NCI-H1930 (cell line): ENCODE data around the gene GPR25.

Source experiments
- DNase-seq, 2 experiments: peaks; one replicate each; lab custom pipeline; 2025; lab: John Stamatoyannopoulos, UW

The GPR25 gene

DNA sequence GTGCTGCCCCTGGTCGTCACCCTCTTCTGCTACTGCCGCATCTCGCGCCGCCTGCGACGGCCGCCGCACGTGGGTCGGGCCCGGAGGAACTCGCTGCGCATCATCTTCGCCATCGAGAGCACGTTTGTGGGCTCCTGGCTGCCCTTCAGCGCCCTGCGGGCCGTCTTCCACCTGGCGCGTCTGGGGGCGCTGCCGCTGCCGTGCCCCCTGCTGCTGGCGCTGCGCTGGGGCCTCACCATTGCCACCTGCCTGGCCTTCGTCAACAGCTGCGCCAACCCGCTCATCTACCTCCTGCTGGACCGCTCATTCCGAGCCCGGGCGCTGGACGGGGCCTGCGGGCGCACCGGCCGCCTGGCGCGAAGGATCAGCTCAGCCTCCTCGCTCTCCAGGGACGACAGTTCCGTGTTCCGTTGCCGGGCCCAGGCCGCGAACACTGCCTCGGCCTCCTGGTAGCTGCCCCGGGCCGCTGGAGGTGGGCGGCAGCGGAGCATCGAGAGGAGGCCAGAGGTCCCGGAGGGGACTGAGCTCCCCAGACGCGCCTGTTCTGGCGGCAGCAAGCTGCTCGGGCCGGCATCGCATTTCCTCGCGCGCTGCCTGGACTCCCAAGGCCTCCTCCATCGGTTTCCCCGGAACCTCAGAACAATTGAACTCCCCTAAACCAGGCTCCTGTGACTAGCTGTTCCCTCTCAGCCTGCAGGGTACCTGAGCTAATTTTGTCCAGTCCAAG is 1.1 kb downstream of the GPR25 start:
- no peak for DNase-seq

DNA sequence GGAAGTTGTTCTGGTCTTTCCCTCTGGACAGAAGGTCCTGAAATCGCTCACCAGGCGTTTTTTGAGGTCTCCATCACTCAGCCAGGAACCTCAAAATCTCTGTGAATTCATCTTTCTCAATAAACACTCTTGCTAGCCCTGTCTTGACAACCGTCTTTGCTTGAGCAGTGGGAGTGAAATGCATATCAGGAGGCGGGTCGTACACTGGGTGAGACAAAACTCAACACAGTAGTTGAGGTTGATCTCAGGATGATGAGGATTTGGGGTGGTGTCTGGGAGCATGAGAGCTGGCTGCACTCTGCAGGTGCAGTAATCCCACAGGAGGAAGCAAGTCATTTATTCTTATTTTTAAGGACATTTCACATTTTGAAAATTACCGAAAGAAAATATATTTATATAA is 1.9 kb downstream of the GPR25 start:
- DNase-seq = no peak

DNA sequence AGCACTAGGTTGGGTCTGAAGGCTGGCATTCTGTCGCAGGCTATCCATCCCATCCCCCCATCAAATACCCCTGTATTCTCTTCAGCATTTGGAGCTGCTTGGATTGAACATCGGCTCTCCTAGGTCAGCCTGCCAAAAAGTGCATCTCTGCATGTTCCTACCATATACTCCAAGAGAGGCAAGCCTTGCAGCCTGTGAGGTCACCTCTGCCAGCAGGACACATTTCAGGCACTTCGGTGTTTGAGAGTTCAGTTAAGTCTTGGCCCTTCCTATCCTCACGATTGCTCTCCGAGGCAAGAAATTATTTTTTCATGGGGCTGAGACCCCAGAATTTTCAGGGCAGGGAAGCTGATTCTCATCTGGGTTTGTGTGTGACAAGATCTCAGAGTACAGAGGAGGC is 2.6 kb downstream of the GPR25 start:
- DNase-seq = no peak

DNA sequence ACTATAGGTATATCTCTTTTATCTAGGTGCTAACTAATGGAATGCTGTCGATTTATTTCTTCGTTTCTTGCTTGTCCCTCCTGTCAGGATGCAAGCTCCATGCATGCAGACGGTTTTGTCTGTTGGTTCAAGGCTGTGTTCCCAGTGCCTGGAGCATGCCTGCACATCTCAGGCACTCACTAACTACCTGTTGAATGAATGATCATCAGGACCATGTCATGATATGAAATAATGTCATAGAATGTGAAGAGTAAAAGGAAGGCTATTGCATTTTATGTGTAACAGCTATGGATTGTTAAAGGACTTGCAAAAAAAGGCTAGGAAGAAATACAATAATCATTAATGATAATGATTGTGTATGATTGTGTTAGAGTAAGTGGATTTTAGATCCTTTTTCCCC is 4.2 kb downstream of the GPR25 start:
- DNase-seq = no peak

DNA sequence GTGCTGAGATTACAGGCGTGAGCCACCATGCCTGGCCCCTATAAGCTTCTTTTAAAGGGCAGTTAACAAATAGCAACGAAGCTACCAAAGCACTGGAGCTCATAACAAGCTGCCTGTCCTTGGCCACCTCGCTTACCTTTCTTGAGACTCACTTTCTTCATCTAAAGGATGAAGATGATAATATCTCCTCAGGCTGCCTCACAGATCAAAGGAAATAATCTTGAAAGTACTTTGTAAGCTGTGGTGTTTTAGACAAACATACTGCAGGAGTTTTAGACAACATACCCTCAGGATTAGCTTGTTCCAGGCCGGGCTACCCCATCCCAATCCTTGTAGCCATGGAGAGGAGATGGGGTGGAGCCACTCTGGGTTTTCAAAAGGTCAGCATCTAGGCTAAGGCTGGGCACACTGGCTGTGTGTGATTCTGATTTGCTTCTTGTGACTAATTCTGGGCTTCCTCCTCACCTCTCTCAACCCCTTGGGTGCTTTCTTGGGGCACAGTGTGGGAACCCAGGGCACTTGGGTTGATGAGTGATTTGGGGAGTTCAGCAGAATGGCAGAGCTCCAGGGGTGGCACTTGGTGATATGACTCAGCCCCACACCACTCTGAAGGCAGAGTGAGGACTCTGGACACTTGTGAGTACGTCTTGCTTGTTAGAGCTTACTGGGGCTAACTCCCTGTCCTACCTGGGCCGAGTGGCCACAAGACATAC is 5.2 kb downstream of the GPR25 start:
- no peak for DNase-seq

DNA sequence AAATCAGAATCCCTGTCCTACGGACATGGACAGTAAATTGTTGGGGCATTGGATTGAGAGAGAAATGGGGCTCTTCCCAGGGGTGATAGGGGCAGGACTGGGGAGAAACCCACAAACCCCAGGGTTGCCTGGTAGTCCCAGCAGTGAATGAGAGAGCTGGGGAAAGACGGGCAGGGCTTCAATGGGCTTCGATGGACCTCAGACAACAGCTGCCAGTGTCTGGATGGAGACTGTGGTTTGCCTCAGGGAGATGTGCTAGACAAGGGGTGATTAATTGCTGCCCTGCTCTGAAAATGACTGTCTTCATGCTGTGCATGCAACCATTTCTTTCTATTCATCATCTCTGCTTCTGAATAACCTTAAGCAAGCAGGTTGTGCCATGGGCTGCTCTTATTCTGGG is 7.4 kb downstream of the GPR25 start:
- no peak for DNase-seq

DNA sequence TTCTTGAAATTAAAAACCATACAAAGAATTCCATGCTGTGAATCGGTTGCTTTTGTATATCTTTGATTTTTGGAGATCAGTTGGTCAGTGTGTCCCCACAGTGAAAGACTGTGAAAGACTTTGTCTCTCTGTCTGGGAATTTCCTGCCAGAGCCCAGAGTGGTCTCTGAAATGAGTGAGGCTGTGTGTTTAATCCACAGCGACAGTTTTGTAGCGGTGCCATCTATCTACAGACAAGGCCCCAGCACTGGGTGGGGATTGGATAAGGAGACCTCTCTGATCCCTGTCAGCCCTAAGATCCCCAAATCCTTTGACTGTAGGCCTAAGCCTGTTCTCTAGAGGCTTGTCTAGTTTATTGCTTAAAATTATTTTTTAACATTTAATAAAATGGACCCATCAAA is 10.3 kb downstream of the GPR25 start:
- DNase-seq = no peak

DNA sequence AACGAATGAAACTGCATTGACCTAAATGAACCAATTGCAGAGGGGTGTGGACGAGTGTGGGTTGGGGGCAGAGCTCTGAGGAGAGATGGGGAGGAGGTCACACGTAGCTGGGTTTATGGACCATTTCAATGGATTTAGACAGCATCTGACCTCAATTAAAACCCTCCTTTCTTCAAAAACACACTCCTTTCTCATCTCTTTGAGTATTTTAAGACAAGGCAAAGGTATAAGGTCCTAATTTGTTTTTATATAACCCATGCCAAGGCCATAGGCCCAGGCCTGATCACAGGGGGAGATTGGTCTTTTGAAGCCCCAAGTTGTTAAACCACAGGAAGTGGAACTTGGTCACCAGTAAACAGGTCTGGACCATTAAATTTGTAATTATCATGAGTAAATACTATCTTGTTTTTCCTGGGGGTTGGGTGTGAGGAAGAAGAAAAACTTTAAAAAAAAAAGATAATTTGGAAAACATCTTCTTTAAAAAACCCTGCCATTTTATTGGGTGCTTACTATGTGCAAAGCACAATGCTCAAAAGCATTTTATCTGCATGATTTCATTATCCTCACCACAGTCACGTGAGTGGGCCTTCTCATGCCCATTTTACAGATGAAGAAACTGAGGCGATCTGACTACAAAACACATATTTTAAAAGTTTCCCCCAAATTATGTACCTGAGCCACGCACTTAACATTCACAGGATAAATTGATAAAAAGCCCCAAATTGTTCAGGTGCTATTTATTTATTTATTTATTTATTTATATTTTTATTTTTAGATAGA is 13.0 kb downstream of the GPR25 start:
- no peak for DNase-seq

DNA sequence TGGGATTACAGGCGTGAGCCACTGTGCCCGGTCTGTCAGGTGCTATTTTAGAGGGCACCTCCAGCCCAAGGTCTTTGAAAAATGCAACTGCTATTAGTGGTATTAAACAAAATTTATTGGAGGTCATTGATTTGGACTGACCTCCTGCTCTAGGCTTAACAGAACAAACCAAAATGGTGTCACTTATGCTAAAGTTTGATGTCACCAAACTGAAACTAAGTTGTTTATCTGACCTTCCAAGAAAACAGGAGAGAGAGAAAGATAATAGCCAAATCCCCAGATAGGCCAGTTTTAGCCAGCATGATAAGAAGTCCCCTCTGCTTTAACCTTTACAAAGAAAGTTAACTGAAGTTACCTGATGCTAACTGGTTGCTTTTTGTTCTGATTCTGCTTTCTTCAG is 13.8 kb downstream of the GPR25 start:
- DNase-seq = no peak

DNA sequence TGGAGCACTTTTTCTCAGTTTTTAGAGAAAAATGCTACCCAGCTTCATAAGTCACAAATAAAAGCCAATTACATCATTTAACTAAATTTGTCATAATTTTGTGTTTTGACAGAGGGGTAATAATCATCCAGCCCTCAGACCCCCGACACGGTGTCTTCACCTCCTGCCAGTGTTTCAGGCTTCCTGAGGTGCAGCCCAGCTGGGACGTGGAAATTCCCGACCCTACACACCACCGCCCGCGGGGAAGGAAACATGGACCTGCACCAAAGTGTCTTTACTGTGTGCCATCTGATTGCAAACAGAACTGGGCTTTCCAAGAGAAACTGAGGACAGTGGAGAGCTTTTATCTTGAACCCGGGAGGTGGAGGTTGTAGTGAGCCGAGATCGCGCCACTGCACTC is 14.3 kb downstream of the GPR25 start:
- DNase-seq = no peak

DNA sequence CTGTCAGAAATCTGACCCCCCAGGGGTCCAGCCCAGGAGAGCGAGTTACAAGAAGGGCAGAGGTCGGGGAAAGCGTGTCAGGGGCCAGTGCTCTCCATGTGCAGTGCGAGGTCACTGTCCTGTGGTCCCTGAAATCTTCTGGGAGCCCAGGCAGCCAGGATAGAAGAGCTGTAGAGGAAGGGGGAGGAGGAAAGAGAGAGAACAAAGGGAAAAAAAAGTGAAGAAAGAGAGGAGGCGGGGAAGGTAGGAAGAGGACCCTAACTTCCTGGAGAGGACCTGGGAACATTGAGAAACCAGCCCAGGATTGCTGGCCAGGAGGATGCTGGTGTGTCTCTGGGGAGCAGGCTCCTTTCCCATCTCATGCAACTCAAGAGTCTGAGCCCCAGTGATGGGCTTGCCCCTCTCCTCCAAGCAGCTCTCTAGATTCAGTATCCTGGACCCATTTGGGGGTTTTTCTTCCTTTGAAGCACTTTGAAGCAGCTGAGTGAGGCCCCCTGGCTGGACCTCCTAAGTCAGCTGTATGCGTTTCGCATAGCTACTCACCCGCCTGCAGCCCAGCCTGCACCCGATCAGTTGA is 15.1 kb downstream of the GPR25 start:
- no peak for DNase-seq

DNA sequence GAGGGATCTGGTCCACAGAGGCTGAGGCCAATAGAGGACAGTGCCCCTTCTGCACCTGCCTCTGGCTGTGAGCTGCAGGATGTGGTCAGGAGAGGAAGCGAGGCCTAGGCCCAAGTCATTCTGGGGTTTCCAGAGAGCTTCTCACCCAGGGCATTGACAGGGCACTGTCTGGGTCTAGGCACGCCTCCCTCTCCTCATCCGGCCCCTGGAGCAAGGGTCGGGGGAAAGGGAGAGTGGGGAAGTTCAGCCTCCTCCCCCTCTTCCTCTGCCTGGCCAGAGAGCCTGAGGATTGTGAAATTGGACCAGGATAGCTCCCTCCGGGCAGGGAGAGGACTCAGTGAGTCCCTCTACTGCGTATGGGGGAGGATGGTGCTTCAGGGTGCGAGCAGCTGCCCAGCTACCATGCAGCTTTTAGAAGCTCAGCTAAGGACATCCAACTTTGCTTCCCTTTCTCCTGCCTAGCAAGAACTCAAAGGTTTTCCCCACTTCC is 15.6 kb downstream of the GPR25 start:
- no peak for DNase-seq

DNA sequence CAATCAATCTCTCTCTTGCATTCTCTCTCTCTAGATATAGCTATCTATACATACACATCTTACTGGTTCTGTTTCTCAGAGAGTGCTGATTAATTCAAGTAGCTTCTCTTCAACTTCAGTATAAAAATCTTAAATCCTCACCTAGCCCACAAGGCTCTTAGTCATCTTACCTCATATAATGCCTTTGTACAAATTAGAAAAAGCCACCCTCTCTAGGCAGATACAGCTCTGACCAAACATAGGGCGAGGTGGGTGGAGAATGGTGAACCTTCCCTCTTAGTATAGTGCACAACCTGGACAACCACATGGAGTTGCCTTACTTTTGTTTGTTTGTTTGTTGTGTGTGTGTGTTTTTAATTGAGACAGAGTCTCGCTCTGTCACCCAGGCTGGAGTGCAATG is 16.8 kb downstream of the GPR25 start:
- no peak for DNase-seq

DNA sequence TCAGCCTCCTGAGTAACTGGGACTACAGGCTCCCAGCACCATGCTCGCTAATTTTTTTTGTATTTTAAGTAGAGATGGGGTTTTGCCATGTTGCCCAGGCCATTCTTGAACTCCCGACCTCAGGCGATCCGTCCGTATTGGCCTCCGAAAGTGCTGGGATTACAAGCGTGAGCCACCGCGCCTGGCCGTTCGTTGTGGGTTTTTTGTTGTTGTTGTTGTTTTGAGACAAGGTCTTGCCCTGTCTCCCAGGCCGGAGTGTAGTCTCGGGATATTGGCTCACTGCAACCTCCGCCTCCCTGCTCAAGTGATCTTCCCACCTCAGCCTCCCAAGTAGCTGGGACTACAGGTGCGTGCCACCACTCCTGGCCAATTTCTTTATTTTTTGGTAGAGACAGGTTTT is 17.2 kb downstream of the GPR25 start:
- DNase-seq = no peak

DNA sequence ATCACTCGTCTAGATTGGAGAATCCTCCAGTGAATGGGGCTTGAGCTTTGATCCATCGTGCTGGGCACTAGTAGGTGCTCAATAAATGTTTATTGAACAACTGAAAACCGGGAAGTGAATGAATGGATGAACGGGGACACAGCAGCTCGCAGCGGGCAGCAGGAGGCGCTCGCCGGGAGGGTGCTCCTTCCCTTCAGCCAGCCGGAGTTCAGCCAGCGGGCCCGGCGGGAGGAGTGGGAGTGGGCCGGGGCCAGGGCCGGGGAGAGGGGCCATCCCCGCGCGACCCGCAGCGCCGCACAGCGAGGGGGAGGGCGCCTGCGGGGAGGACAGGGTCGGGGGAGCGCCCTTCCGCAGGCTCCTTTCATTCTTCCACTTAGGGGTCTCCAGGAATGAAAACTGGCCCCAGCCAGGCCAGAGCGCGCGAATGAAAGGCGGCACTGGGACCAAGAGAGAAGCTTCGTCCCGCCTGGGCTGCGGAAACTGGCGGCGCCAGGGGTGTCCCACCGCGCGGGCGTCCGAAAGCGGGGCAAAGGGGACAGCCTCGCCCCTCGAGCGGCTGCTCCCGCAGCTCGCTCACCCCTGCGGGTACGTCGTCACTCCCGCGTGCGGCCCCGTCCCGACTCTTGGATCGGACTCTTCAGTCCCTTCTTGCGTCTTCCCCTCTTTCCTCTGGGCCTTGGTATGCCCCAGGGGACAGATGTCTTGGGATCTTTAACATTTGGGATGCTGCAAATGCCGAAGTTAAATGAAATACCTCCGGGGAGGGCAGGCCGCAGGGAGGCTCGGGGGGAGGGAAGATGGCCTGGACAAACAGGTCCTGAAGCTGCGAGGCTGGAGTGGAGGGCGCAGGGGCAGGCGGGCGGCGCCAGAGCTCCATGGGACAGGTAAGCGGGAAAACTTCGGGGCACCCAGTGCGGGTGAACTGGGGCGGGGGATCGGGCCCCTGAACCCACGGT is 18.3 kb downstream of the GPR25 start:
- DNase-seq = peak in 1 of 2 experiments; percentile 13

DNA sequence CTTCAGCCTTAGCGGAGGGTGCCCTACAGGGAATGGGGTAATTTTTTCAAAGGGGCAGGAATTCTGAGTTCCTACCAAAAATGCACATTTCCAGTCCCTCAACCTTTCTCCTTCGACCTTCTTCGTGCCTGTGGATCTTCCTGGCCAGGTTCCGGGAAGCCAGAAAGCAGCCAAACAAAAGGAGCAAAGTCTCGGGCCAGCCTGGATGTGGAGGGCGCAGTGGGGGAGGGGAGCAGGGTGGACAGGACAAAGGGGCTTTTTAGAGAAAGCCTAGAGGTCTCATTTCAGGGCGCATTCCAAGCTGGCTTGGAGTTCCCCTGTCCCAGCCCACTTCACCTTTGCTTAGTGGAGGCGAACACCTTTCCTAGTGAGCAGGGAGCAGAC is 19.0 kb downstream of the GPR25 start:
- no peak for DNase-seq

DNA sequence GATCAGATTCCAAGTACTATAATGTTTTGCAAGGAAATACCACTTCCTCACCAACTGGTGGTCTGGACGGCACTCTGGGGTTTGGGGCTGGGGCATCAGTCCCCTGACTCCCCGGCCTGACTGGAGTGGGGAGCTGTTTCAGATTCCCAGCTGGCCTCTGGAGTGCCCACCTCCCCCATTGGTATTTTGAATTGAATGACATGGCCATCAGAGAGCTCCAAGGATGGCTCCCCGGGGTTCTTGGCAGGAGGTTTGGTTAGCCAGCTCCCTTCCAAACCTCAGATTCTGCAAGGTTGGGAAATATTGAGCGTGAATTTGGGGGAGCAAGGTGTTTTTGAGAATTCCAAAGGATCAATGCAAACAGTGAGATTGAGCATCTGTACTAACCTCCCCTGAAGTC is 19.8 kb downstream of the GPR25 start:
- DNase-seq = no peak

DNA sequence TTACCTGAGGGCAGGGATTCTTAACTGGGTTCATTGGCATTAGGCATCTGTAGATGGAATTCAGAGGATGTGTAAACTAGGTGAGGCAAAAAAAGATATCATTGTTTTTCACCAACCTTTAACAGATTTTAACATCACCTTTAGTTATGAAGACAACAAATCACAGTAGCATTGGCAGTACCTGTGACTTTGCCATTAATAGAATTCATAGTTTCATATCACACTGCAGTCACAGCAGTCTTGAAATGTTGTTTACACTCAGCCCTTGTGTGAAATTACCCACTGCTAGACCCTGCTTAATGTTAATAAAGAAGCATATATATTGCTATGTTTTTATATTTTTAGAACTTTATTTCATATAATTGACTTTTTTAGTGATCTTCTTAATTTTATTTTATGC is 20.2 kb downstream of the GPR25 start:
- DNase-seq = no peak

DNA sequence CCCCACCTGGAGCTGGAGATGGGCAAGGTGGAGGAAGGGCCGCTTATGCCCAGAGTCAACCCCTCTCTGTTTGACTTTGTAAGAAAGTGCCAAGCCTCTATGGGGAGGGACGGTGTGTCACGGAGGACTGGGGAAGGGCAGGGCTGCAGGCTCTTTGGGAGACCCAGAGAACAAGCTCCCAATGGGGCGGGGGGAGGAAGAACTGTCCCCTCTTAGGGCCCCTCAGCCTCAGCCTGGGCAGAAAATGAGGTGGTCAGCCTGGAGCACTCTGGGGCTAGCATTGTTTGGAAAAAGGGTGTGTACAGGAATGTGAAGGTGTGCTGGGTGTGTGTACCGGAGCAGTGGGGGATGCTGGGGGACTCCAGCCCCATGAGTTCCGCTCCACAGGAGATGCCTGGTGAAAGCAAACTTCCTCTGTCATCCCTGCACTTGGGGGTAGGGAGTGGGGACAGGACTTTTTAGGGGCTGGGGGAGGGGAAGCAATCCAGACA is 20.7 kb downstream of the GPR25 start:
- DNase-seq = no peak

DNA sequence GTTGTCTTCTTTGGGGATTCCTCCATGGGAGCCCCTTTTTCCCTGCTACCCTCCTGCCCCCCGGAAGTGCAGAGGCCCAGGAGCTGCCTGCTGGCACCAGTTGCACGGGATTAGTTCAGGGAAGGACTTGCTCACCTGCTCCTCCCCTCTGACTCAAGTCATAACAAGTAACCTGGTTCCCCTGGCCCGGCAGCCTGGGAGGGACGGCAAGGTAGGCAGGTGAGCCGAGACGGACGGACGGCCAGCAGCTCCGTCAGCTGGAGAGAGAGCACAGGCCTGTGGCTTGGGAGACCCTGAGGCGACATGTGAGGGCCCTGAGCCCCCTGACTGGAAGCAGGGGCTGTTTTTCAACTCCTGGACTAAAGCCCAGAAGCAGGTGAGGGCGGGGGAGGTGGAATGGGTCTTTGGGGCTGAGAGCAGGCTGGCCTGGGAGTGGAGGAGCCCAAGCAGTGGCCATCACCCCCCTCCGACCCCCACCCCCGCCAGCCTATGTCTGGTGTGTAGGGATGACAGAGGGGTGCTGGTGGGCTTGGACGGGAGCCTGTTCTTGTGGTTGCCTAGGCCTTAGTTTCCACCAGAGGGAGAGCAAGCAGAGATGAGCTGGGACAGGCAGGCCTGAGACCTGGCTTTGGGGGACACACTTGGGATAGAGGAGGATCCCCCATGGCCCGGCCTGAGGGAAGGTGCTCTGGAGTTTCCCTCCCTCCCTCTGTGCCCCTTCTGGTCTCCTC is 22.1 kb downstream of the GPR25 start, which contains the start of gene INAVA:
Gene INAVA, plus strand, starts transcription at position 189 of the 731 bp plus-strand sequence. CDS start 3,501 bp downstream, outside the sequence.
- DNase-seq = no peak

DNA sequence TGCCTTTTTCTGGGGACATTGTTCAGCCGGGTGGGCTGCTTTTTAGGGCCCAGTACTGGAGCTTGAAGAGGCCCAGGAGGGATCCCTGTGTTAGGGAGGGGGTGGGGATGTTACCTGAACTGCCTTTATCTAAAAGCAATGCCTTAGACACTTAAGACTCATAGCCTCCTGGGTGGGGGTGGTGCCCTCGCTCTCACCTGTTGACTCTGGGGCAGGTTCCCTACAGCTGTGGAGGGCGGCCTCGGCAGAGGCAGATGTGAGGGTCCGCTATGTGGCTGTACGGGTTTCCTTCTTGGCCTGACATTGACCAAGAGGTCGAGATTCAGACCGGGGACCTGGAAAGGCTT is 22.6 kb downstream of the GPR25 start:
- no peak for DNase-seq
